Right cardiac atrium (tissue), 5 donors: Measurements from ENCODE around the gene CHDH. TPM values are rescaled to one million over a fixed set of nuclear protein-coding genes. Genes with fewer than 3 reads are reported as not detected.

Source experiments
- ATAC-seq, 2 donors: fragments of 200-7000 bp; cut with Tn5 transposase; one replicate each; pipeline versions ENCODE4 v1.8.0 to v1.9.1; 2020; ENCODE audit warnings: moderate library complexity in 2 of 2, mild to moderate bottlenecking in 1 of 2
- DNase-seq, 3 donors: peaks; one replicate each; pipeline ENCODE4 v3.0.0-alpha.2; 2020
- H3K27ac ChIP-seq: one replicate; pipeline ENCODE4 v1.5.1; 2013; ENCODE audit warnings: mild to moderate bottlenecking, low read length, control low read depth, moderate library complexity
- H3K27me3 ChIP-seq: one replicate; pipeline ENCODE4 v1.6.1; 2013; ENCODE audit not compliant: control insufficient read depth, insufficient read depth
- H3K4me1 ChIP-seq: one replicate; pipeline ENCODE4 v1.6.1; 2013; ENCODE audit warnings: low read length; ENCODE audit not compliant: control insufficient read depth, insufficient read depth
- H3K4me3 ChIP-seq: one replicate; pipeline ENCODE4 v1.5.1; 2013; ENCODE audit warnings: low read length, control low read depth
- H3K9me3 ChIP-seq: one replicate; pipeline ENCODE4 v1.6.1; 2013; ENCODE audit warnings: low read length; ENCODE audit not compliant: control insufficient read depth
- WGBS: extraction: QIAGEN DNeasy Blood & Tissue Kit; methylation state at CpG from one replicate; pipeline ENCODE4 v1.1.7; 2013; 5-methylcytosine and 5-hydroxymethylcytosine counted together
- intact Hi-C, 4 donors: fragments of 100-400 bp; cut with DNase I; formaldehyde crosslinking; loops; one replicate each; pipeline versions ENCODE4 v1.11.0 to v1.14.0; 2022 to 2023
- polyA plus RNA-seq: library from polyadenylated mRNA; stranded (reverse); fragments of 200-250 nt; gene quantifications from one replicate; pipeline ENCODE4 v1.2.3, GENCODE V29; 2013
- total RNA-seq, 4 donors: library from RNA; stranded (reverse); fragmentation: NEBNext Ultra II Directional; extraction: Animal tissue kit (Norgen Biotek cat#: 25700); gene quantifications; one replicate each; pipeline ENCODE4 v1.2.1, GENCODE V29; 2021
- donor health status: healthy with polysubstance abuse.
- donor health status: DM: no; HTN: yes; CAD: no.
- donor health status: DM: no; HTN: no; CAD: no.
- donor health status: DM: no; HTN: yes; CAD: no; lungs with severe emphysema.
- donor health status: DM: yes; HTN: yes; CAD: no.

CHDH gene
- total and polyA plus RNA-seq, 5 donors: 2.2 to 8.2 (median 6.0) TPM

- no peak overlapping the region for H3K27ac ChIP-seq
- no peak for DNase-seq
- 86% methylated on average over 14 of the region's 14 CpGs for WGBS
- no peaks in the 10 kb centered on the region for H3K4me1 ChIP-seq
- intact Hi-C loops: no loop called here
- no peak overlapping the region for H3K4me3 ChIP-seq
- no peaks in the 10 kb centered on the region for H3K27me3 ChIP-seq
- ATAC-seq: no peak
- H3K9me3 ChIP-seq: no peaks in the 10 kb centered on the region
These were observed 82.0 kb downstream of the CHDH start for GRCh38 chr3:53764026-53764775.

- Histone ChIP-seq H3K27ac (no peak overlapping the region), H3K4me1 (no peaks in the 10 kb centered on the region), H3K4me3 (no peak overlapping the region), H3K27me3 (no peaks in the 10 kb centered on the region), H3K9me3 (no peaks in the 10 kb centered on the region)
- DNase-seq (no peak), ATAC-seq (no peak)
- 81% methylated on average over 7 of the region's 7 CpGs for WGBS
- intact Hi-C loops: no loop called here
These were observed 82.9 kb downstream of the CHDH start for GRCh38 chr3:53763353-53763752.

Other genes starting within 250 kb of the CHDH start
- gene IL17RB, start 149 bp upstream of the CHDH start, total RNA-seq: 1 to 10 TPM; 1.4 to 2.9 (median 2.2) TPM
- gene IL17RB, start 149 bp upstream of the CHDH start, polyA plus RNA-seq: 1.3 TPM
- gene ACTR8, start 35.7 kb upstream of the CHDH start, total RNA-seq: 10 to 100 TPM; 31.5 to 47.9 (median 36.9) TPM
- 13.4 TPM for gene ACTR8, start 35.7 kb upstream of the CHDH start, polyA plus RNA-seq
- gene SELENOK, start 45.4 kb upstream of the CHDH start, total RNA-seq: 100 to 1,000 TPM in 2 of 4 donors, 10 to 100 TPM in 2; 86.9 to 115 (median 101) TPM
- 187 TPM for gene SELENOK, start 45.4 kb upstream of the CHDH start, polyA plus RNA-seq